GM21381 (cell line): Measurements from ENCODE around the gene GLYR1.
A peak's percentile ranks its signal among the peaks of the same experiment; 100 is the strongest.

ENCODE experiments used
- ATAC-seq: cut with Tn5 transposase; IDR thresholded peaks from one replicate; pipeline ENCODE4 v1.9.1; 2021; ENCODE audit warnings: mild to moderate bottlenecking, moderate library complexity; ENCODE audit not compliant: unreplicated experiment

Gene GLYR1

DNA sequence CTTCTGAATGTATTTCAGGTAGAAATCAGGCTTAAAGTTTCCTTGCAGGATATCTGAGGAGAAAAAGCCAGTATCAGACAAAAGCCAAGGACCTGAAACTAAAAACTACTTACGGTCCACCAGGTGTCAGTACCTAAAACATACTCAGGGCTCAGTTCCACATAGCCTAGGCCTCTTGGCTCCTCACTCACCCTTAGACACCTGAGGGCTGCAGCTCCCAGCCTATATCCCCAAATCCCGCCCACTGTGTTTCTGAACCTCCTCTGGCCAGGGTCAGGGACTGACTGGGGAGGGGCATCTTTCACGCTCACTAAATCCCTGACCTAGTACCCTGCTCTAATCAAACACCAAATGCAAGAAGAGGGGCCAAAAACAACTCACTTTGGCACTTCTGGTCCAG, 35.8 kb downstream of the GLYR1 start:
- ATAC-seq, result no peak

DNA sequence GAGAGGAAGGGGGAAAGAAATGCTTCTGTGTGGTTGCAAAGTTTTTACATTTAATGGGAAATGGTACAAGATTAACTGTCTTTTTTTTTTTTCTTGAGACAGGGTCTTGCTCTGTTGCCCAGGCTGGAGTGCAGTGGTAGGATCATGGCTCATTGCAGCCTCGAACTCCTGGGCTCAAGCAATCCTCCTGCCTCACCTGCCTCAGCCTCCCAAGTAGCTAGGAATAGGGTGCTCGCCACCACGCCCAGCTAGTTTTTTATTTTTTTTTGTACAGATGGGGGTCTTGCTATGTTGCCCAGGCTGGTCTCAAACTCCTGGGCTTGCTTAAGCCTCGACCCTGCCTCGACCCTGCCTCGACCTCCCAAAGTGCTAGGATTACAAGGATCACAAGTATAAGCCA, 40.8 kb downstream of the GLYR1 start:
- no peak for ATAC-seq

DNA sequence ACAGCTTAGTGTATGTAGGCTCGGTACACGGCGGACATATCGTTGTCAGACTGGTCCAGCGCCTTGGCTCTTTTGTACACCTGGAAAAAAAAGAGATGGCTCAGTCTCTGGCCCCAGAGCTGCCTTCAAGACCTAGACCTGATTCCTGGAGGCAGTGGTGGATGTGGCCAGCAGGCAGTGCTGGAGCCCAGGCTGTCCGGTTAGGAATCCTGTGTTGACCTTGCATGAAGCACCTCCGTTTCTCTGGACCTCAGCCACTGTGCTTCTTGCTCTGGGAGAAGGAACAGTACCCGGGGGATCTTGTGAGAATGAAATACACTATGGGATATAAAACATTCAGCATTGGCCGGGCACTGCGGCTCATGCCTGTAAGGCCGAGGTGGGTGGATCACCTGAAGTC, 41.9 kb downstream of the GLYR1 start:
- ATAC-seq, result no peak

DNA sequence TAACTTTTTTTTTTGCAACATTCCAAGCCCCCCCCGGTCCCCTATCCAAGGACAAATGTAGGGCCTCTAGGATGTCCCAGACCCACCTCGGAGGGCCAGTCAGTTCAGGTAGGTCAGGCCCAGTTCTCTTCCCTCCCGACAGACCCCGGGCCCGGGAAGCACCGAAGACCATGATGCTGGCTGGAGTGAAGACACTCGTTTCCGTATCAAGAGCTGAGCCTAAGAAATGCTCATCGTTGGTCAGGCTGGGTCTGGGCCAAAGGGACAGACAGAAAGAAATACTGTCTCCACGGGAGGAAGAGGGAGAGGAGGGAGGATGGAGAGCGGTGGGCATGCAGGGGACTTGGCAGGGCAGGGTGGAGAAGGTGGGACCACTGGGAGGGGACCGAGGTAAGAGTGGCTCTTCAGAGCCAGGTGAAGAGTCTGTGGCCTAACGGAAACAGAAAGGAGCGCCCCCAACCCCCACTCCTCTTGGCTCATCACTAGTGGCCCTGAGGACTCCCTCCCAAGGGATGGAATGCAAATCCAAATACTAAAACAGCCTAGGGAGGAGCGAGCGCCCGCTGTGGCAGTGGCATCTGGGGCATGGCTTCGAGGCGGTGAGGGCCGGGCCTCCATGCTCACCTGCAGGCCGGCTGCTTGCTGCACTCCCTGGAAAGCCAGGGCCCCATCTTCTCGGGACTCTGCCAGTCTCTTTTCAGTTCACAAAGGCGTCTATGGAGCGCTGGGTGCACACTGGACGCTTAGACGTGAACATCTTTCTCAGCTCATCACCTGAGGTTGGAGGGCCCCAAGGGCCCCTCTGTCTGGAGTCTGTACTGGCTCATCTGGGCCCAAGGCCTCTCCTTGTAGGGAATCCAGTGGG, 43.0 kb downstream of the GLYR1 start:
- no peak for ATAC-seq

DNA sequence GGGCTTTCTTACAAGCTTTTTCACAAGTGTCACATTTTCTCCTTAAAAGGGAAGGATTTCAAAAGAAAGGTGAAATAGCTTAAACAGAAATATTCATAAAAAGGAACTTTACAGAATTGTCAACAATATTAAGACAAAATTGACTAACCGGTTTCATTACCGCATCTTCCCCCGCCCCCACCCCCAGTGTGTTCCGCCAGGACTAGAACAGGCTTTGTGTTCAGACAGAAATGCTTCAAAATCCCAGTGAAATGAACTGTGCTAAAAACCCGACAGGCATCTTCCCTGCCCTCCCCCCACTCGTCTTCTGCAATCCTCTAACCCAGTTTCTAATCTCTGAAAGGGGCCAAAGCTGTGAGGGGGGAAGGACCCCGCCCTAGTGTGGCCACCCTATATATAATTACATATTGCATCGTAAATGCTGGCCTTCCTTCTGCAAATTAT, 43.7 kb downstream of the GLYR1 start:
- ATAC-seq, result no peak

DNA sequence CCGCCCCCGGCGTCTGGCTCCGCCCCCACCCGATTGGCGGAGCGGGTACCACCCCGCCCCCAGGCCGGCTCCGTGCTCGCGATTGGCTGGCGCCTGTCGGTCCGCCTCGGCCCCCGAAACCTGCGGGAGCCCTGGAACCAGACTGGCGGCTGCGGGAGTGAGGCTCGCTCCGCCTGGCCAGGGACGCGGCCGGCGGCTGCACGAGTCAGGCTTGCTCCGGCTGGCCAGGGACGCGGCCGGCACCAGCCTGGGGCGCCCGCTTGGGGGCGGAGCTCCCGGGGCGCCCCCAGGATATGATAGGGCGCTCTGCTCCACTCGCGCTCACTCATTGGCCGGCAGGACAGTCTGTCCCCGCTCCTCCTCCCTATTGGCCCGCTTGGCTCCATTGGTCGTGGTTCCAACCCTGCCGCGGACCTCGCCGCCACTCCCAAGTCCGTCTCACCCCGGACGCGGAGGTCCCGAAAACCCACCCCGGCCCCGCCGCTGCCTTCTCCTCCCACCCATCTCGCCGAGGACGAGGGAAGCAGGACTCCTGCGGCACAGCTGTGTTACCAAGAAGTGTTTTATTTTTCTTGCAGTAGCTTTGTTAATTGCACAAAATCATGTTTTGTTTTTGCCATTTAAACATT, 44.3 kb downstream of the GLYR1 start:
- peak; percentile 85 for ATAC-seq

DNA sequence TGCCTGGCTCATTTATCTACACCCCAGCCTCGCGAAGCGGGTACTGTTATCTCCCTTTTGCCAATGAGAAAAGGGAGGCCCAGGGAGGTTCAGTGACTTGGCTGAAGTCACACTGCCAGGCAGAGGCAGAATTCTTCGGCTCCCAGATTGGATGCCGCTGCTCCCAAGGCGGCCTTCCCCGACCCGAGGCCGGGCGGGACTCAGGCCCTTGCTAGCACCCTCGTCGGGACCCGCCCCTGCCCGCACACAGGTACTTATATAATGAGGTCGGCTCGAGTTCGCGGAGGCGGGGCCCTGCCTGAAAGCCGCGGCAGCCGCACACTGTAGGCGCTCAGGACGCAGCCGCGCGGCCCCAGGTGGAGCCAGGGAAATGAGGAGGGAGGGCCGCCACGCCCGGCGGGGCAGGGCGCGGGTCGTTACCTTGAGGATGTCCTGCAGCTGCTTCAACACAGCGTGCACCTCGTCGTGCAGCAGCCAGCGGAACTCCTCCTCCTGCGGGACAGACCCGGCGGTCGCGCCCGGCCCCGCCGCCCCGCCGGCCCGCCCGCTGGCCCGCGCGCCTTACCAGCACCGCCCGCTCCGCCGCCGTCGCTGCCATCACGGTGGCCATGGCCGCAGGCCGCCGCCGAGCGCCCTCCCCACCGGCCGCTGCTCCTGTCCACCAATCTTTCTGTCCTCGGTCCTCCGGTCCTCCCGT, 45.0 kb downstream of the GLYR1 start, which contains the start of gene ROGDI:
Gene ROGDI, minus strand, starts transcription at position 672 of the 697 bp plus-strand sequence. Its CDS starts 62 bp downstream, at position 610.
- ATAC-seq, result peak; percentile 45

DNA sequence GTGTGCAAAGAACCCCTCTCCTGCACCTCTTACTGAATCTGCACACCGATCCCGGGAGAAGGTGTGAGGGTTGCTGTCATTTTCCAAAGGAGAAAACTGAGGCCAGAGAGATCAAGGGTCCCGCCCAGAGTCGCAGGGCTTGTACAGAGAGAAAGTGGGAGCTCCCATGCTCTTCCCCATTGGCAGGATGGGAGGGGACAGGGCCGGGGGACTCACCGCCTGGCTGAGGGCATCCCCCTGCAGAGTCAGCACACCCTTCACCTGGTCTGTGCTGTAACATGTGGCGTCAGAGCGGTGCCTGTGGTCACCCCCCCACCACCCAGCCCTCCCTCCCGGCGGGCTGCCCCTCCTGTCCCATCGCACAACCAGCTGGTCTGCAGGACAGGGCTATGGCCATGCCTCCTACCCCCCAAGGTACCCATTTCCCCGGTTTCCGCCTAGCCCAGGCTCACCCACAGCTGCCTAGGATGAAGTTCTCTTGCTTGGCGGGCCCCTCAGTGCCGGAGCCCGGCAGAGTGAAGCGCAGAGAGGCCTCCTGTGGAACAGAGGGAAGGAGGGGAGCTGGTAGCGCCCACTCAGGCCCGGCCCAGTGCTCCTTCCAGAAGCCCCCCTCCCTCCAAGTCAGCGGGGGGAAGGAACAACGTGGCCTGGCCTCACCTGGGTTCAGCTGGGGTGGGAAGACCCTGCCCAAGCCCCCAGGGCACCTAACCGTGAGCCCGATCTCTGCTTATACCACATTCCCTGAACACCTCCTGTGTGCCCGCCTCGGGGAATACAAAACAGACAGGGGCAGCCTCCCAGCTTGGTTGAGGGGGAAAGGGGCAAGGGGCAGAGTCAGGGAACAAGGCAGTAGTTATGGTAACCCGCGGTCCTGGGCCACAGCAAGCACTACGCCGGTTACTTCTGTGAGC, 45.8 kb downstream of the GLYR1 start:
- ATAC-seq, result no peak

DNA sequence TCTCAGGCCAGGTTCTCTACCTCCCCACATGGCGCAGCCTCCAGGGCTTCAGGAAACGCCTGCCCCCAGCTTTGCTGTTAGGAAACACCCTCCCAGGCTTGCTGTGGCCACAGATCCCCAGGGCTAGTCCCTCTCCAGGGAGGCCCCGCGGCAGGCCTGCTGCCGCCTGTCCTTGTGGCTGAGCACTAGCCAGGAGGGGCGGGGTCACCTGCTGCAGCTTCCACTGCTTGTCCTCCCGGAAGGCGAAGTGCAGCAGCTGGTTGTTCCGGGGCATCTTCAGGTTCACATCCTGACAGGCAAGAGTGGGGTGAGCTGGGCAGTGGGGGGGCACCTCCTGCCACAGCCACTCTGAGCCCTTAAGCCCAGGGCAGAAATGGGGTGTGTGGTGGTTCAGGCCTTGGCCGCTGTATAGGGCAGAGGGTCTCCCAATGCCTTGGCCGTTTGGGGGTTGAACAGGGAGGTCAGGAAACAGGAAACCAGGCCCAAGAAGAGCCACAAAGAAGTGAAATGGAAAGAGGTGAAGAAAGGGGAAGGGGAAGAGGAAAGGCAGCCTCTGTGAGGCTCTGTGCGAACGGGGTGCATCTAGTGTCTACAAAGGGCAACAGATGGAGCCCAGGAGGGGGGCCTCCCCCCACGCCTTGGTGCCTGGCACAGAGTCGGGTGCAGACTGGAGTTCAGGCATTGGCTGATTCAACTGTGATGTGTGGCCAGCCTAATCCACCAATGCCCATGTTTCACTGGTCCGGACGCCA, 46.6 kb downstream of the GLYR1 start:
- no peak for ATAC-seq

DNA sequence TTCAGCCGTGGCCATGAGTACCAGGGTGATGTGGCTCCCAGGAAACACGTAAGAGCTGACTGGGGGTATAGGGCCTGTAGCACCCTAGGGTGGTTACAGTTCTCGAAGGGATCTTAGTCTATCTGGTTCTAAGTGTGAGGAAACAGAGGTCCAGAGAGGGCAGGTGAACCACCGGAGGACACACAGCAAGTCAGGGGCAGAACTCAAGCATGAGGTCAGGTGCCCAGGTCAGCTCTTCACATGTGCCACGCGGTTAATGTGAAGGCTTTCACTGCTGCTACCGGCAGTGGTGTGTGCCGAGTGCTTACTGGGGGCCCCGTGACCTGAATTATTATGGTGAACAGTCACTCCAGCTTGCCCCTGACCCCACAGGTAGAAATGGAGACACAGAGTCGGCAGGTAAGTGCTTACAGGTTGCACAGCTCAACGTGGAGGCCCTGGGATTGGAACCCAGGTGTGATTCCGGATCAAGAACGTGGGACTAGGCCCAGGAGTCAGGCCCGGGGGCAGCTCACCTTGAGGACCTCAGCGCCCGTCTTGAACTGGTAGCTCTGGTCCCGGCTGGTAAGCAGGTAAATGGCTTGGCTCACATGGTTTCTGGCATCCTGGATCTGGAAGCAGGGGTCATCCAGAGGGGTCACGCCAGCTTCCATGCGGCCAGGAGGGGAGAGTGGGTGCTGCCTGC, 47.8 kb downstream of the GLYR1 start:
- no peak for ATAC-seq

DNA sequence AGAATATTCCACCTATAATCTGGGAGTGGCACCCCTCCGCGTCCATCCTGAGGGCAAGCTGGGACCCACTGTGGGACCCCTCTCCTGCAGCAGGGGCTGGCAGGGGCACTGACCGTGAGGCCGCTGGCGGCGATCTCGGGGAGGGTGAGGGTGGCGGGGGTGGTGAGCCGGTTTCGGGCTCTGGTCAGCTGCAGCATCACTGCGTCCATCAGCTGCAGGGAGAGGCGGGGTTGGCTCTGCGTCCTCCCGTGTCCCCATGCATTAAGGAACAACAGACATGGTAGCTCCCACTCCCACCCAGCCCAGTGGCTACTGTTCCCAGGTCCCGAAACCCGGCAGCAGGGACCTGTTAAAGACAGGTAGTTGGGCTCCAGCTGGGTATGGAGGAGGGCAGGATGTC, 48.6 kb downstream of the GLYR1 start:
- ATAC-seq, result no peak

DNA sequence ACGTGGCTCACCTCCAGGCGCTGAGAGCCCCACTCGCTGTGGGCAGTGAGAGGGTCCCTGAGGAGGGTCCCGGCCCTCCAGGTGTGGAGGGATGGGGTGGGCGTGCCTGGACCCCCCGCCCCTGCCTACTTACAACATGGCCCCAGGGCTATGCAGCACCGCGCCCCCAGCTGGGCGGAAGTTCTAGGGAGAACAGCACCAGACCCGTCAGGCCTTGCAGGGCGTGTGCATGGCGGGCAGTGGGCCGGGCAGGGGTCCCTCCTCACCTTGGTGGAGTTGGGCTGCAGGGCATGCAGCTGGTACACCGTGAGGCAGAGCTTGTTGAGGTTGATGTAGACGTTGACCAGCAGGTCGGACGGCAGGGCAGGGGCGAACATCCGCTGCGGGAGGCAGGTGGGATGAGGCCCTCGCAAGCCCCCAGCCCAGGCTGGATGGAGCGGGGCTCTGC, 49.3 kb downstream of the GLYR1 start:
- ATAC-seq, result no peak

DNA sequence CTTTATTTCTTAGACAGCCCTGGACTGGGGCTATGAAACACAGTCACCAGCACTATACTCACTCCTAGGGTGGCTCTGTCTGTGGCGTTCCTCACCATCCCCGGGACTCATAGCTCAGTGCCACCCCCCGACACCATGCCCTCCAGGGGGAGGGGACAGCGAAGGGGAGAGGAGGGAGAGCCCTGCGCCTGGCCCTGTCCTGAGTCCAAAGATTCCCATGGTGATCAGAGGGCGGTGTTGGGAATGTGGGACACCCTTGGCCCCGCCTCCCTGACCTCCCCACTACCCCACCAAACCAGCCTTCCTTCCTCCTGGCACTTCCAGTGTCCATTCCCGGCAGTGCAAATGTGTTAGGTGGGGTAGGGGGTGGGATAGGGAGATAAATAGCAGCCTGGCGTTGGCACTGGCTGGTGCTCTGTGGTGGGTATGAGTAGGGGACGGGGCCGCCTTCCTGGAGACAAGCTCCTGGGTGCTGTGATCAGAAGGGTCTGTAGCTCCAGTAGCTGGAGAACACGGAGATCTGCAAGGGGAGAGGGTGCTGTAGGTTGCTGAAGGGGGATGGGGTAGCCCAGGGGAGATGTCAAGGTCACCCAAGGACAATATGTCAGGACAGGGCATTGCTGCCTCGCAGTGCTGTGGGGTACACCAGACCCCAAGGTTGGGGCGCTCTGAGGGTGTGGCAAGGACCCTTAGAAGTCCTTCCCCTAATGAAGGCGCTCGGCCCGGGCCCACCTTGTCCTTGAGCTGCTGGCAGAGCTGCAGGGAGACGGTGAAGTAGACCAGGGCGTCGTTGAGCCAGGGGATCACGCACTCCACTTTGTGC, 49.9 kb downstream of the GLYR1 start:
- no peak for ATAC-seq

DNA sequence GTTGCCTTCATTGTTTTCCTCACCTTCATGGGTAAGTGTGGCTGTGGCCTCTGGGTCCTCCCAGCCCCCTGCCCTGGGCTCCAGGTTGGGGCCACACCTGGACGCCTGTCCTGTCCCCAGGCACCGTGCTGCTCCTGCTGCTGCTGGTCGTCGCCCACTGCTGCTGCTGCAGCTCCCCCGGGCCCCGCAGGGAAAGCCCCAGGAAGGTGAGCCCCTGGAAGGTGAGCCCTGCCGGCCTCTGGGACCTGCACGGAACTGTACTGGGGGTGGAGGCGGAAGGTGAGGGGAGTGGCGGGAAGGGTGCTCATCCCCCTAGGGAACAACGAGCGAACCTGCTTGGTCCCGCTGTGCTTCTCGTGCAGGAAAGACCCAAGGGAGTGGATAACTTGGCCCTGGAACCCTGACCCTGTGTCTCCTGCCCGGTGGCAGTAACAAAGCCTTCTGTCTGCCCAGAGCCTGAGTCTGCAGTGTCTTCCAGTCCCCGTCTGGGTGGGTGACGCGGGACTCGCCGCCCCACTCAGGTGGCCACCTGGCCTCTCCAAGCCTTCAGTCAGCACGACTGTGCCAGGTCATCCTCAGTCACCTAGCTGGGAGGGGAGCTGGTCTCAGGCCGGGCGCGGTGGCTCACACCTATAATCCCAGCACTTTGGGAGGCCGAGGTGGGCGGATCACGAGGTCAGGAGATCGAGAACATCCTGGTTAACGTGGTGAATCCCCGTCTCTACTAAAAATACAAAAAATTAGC, 51.1 kb downstream of the GLYR1 start:
- no peak for ATAC-seq

DNA sequence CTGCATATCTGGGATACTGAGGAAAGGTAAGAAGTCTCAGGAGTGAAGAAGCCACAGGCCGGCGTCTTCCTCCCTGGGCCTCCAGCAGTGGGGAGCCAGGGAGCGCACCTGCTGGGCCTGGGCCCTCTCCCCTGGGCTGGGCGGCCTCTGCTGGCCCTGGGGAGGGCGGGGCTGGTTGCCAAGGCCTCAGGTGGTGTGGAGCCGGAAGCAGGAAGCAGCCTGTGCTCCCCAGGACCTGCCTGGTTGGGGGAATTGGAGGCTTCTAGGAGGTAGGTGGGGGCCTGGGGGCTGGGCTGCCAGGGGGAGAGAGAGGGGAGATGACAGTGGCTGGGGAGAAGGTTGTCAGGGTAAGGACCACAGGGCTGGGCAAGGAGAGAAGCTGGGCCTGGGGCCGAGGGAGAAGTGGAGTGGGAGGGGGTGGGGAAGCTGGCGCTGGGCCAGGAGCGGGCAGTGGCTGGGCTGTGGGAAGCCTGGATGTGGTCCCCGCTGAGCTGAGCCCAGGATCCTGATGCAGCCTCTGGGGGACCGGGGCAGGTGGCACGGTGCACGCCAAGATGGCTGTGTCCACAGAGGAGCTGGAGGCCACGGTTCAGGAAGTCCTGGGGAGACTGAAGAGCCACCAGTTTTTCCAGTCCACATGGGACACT, 51.8 kb downstream of the GLYR1 start, which contains the start of gene SMIM22:
Gene SMIM22, plus strand, starts transcription at position 189 of the 647 bp plus-strand sequence. Its CDS starts 366 bp downstream, at position 555.
- ATAC-seq, result no peak

DNA sequence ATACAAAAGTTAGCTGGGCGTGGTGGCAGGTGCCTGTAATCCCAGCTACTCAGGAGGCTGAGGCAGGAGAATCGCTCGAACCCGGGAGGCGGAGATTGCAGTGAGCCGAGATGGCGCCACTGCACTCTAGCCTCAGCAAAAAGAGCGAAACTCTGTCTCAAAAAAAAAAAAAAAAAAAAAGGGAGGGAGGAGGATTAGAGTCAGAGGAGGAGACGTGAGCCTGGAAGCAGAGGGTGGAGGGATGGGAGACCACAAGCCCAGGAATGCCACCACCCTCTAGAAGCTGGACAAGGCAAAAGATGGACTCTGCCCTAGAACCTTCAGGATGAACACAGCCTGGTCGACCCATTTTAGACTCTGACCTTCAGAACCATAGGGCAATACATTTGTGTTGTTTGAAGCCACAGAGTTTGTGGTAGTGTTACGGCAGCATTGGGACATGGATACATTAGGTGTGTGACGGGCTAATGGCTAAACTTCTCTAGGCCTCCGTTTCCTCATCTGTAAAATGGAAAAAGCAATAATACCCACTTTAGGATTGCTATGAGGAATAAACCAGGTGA, 54.1 kb downstream of the GLYR1 start:
- no peak for ATAC-seq

DNA sequence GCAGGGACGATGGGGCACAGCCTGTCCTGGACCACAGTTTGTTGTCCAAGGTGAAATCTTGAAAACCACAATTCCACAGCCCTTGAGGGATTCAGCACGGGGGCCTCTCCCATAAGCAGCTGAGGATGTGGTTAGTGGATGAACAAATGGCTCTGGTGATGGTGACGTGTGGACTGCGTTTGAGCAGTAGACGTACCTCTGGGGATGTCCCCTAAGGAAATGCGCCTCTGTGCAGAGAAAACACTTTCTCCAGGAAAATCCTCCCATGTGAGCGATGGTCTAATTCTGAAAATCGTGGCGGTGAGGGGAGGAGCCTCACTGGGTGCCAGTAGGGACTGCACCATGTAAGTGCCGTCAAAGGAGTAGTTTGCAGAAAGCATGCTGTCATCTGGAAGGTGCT, 56.2 kb downstream of the GLYR1 start:
- no peak for ATAC-seq
